HEK293 (cell line): Measurements from ENCODE around the gene ATP6V0A4.

Source experiments
- BCL11A ChIP-seq: fragments of 450-650 bp; formaldehyde crosslinking; IDR thresholded peaks from 2 replicates; pipeline ENCODE4 v1.5.1; 2016; ENCODE audit warnings: low read depth, missing biosample characterization, missing genetic modification characterization
- KLF1 ChIP-seq: fragments of 450-650 bp; formaldehyde crosslinking; IDR thresholded peaks from 2 replicates; pipeline ENCODE4 v1.5.1; 2016; ENCODE audit warnings: missing biosample characterization, missing genetic modification characterization
- TCF7L2 ChIP-seq: IDR thresholded peaks from 2 replicates; pipeline ENCODE4 v1.6.1; 2011; ENCODE audit warnings: low read depth, mild to moderate bottlenecking, inconsistent platforms, low read length, moderate library complexity, borderline replicate concordance
- ZNF121 ChIP-seq: fragments of 450-650 bp; formaldehyde crosslinking; IDR thresholded peaks from 2 replicates; pipeline ENCODE4 v1.5.1; 2016; ENCODE audit warnings: missing biosample characterization, missing genetic modification characterization
- ZNF133 ChIP-seq: fragments of 450-650 bp; formaldehyde crosslinking; IDR thresholded peaks from 2 replicates; pipeline ENCODE4 v1.5.1; 2016; ENCODE audit warnings: missing biosample characterization, missing genetic modification characterization
- ZNF324 ChIP-seq: fragments of 450-650 bp; formaldehyde crosslinking; IDR thresholded peaks from 2 replicates; pipeline ENCODE4 v1.5.1; 2016; ENCODE audit warnings: missing biosample characterization, missing genetic modification characterization
- ZNF335 ChIP-seq: fragments of 450-650 bp; formaldehyde crosslinking; conservative IDR thresholded peaks from 2 replicates; pipeline ENCODE4 v1.5.1; 2016; ENCODE audit warnings: missing biosample characterization, missing genetic modification characterization
- ZNF350 ChIP-seq: fragments of 450-650 bp; formaldehyde crosslinking; IDR thresholded peaks from 2 replicates; pipeline ENCODE4 v1.5.0; 2017; ENCODE audit warnings: missing biosample characterization, mild to moderate bottlenecking, missing genetic modification characterization
- ZNF596 ChIP-seq: fragments of 450-650 bp; IDR thresholded peaks from 2 replicates; pipeline ENCODE4 v1.5.0; 2018; ENCODE audit warnings: missing biosample characterization, mild to moderate bottlenecking, missing genetic modification characterization, moderate library complexity
- ZSCAN30 ChIP-seq: fragments of 450-650 bp; IDR thresholded peaks from 2 replicates; pipeline ENCODE4 v1.5.1; 2018; ENCODE audit warnings: missing biosample characterization, mild to moderate bottlenecking, missing genetic modification characterization, moderate library complexity
- TF ChIP-seq, protein P1 (sequence below): fragments of 450-650 bp; formaldehyde crosslinking; IDR thresholded peaks from 2 replicates; pipeline ENCODE4 v1.5.1; 2016; ENCODE audit warnings: missing biosample characterization, missing genetic modification characterization
- TF ChIP-seq, protein P2 (sequence below): IDR thresholded peaks from 2 replicates; pipeline ENCODE4 v1.6.1; 2011; ENCODE audit warnings: mild to moderate bottlenecking, low read depth, low read length, borderline replicate concordance
- TF ChIP-seq, protein P3 (sequence below): fragments of 450-650 bp; formaldehyde crosslinking; IDR thresholded peaks from 2 replicates; pipeline ENCODE4 v1.5.1; 2016; ENCODE audit warnings: missing biosample characterization, missing genetic modification characterization, borderline replicate concordance
- TF ChIP-seq, protein P4 (sequence below): fragments of 450-650 bp; formaldehyde crosslinking; IDR thresholded peaks from 2 replicates; pipeline ENCODE4 v1.5.1; 2016; ENCODE audit warnings: missing biosample characterization, missing genetic modification characterization

DNA sequence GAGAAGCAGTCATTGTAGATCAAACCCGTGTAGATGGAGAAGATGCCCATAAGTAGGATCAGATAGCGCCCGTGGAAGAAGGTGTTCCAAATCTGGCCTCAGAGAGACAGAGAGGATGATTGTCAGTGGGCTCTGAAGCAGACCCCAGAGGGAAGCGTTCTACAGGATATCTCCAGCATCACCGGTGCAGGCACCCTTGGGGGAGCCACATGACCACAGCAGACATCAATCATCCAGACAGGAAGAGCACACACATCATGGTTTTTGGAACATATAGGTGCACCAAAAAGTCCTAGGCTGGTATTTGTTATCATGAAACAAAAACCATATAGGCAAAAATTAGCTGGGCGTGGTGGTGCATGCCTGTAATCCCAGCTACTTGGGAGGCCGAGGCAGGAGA, 52.8 kb downstream of the ATP6V0A4 start:
- TF ChIP-seq, protein P1, sequence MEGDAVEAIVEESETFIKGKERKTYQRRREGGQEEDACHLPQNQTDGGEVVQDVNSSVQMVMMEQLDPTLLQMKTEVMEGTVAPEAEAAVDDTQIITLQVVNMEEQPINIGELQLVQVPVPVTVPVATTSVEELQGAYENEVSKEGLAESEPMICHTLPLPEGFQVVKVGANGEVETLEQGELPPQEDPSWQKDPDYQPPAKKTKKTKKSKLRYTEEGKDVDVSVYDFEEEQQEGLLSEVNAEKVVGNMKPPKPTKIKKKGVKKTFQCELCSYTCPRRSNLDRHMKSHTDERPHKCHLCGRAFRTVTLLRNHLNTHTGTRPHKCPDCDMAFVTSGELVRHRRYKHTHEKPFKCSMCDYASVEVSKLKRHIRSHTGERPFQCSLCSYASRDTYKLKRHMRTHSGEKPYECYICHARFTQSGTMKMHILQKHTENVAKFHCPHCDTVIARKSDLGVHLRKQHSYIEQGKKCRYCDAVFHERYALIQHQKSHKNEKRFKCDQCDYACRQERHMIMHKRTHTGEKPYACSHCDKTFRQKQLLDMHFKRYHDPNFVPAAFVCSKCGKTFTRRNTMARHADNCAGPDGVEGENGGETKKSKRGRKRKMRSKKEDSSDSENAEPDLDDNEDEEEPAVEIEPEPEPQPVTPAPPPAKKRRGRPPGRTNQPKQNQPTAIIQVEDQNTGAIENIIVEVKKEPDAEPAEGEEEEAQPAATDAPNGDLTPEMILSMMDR (tag by site-specific recombination) = no peak
- TF ChIP-seq ZNF596 (tag by site-specific recombination) (no peak), ZSCAN30 (no peak), ZNF350 (tag by site-specific recombination) (no peak), TCF7L2 (no peak), ZNF133 (tag by site-specific recombination) (no peak), BCL11A (tag by site-specific recombination) (no peak), KLF1 (tag by site-specific recombination) (no peak), ZNF335 (tag by site-specific recombination) (no peak), ZNF324 (tag by site-specific recombination) (no peak), ZNF121 (tag by site-specific recombination) (no peak)
- TF ChIP-seq, protein P2, sequence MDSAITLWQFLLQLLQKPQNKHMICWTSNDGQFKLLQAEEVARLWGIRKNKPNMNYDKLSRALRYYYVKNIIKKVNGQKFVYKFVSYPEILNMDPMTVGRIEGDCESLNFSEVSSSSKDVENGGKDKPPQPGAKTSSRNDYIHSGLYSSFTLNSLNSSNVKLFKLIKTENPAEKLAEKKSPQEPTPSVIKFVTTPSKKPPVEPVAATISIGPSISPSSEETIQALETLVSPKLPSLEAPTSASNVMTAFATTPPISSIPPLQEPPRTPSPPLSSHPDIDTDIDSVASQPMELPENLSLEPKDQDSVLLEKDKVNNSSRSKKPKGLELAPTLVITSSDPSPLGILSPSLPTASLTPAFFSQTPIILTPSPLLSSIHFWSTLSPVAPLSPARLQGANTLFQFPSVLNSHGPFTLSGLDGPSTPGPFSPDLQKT = no peak
- TF ChIP-seq, protein P3, sequence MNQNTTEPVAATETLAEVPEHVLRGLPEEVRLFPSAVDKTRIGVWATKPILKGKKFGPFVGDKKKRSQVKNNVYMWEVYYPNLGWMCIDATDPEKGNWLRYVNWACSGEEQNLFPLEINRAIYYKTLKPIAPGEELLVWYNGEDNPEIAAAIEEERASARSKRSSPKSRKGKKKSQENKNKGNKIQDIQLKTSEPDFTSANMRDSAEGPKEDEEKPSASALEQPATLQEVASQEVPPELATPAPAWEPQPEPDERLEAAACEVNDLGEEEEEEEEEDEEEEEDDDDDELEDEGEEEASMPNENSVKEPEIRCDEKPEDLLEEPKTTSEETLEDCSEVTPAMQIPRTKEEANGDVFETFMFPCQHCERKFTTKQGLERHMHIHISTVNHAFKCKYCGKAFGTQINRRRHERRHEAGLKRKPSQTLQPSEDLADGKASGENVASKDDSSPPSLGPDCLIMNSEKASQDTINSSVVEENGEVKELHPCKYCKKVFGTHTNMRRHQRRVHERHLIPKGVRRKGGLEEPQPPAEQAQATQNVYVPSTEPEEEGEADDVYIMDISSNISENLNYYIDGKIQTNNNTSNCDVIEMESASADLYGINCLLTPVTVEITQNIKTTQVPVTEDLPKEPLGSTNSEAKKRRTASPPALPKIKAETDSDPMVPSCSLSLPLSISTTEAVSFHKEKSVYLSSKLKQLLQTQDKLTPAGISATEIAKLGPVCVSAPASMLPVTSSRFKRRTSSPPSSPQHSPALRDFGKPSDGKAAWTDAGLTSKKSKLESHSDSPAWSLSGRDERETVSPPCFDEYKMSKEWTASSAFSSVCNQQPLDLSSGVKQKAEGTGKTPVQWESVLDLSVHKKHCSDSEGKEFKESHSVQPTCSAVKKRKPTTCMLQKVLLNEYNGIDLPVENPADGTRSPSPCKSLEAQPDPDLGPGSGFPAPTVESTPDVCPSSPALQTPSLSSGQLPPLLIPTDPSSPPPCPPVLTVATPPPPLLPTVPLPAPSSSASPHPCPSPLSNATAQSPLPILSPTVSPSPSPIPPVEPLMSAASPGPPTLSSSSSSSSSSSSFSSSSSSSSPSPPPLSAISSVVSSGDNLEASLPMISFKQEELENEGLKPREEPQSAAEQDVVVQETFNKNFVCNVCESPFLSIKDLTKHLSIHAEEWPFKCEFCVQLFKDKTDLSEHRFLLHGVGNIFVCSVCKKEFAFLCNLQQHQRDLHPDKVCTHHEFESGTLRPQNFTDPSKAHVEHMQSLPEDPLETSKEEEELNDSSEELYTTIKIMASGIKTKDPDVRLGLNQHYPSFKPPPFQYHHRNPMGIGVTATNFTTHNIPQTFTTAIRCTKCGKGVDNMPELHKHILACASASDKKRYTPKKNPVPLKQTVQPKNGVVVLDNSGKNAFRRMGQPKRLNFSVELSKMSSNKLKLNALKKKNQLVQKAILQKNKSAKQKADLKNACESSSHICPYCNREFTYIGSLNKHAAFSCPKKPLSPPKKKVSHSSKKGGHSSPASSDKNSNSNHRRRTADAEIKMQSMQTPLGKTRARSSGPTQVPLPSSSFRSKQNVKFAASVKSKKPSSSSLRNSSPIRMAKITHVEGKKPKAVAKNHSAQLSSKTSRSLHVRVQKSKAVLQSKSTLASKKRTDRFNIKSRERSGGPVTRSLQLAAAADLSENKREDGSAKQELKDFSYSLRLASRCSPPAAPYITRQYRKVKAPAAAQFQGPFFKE (tag by site-specific recombination) = no peak
- TF ChIP-seq, protein P4, sequence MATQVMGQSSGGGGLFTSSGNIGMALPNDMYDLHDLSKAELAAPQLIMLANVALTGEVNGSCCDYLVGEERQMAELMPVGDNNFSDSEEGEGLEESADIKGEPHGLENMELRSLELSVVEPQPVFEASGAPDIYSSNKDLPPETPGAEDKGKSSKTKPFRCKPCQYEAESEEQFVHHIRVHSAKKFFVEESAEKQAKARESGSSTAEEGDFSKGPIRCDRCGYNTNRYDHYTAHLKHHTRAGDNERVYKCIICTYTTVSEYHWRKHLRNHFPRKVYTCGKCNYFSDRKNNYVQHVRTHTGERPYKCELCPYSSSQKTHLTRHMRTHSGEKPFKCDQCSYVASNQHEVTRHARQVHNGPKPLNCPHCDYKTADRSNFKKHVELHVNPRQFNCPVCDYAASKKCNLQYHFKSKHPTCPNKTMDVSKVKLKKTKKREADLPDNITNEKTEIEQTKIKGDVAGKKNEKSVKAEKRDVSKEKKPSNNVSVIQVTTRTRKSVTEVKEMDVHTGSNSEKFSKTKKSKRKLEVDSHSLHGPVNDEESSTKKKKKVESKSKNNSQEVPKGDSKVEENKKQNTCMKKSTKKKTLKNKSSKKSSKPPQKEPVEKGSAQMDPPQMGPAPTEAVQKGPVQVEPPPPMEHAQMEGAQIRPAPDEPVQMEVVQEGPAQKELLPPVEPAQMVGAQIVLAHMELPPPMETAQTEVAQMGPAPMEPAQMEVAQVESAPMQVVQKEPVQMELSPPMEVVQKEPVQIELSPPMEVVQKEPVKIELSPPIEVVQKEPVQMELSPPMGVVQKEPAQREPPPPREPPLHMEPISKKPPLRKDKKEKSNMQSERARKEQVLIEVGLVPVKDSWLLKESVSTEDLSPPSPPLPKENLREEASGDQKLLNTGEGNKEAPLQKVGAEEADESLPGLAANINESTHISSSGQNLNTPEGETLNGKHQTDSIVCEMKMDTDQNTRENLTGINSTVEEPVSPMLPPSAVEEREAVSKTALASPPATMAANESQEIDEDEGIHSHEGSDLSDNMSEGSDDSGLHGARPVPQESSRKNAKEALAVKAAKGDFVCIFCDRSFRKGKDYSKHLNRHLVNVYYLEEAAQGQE (tag by site-specific recombination) = no peak
